ENCODE data around the gene ZNF808.

DNA sequence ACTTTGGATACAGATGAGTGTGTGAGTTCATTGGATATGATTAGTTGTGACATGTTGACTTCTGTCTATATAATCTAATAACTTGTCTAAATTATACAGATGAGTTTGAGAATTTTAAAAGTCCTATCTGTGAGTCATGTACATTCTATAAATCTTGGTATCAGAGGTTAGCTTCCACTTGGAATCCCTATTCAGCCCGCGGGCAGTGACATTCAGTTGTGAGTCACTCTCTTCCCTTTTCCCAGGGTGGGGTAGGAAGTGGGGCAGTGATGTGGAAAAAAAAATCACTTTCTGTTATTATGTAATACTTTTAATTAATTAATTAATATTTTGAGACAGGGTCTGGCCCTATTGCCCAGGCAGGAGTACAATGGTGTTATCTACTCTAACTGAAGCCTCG is 33.0 kb upstream of the ZNF808 start:
- TF ChIP-seq ZNF843 (tag by site-specific recombination; IDR thresholded peaks at IDR 0.05) (no peak), WT1 (tag by site-specific recombination; IDR thresholded peaks at IDR 0.05) (no peak), KLF8 (tag by site-specific recombination; IDR thresholded peaks at IDR 0.05) (no peak), ZBTB7A (tag by site-specific recombination; IDR thresholded peaks at IDR 0.05; ENCODE audit: low read depth) (no peak), ZNF776 (tag by site-specific recombination; IDR thresholded peaks at IDR 0.05; ENCODE audit: borderline replicate concordance) (no peak), ZNF24 (tag by site-specific recombination; IDR thresholded peaks at IDR 0.05) (no peak), ZNF449 (tag by site-specific recombination; IDR thresholded peaks at IDR 0.05) (no peak), ZBTB8A (tag by site-specific recombination; IDR thresholded peaks at IDR 0.05) (no peak), ZEB2 (tag by site-specific recombination; IDR thresholded peaks at IDR 0.05) (no peak), ZNF350 (tag by site-specific recombination; IDR thresholded peaks at IDR 0.05) (no peak), PBX3 (CRISPR knock-in tag; IDR thresholded peaks at IDR 0.05) (no peak)
- TF ChIP-seq, protein P1, sequence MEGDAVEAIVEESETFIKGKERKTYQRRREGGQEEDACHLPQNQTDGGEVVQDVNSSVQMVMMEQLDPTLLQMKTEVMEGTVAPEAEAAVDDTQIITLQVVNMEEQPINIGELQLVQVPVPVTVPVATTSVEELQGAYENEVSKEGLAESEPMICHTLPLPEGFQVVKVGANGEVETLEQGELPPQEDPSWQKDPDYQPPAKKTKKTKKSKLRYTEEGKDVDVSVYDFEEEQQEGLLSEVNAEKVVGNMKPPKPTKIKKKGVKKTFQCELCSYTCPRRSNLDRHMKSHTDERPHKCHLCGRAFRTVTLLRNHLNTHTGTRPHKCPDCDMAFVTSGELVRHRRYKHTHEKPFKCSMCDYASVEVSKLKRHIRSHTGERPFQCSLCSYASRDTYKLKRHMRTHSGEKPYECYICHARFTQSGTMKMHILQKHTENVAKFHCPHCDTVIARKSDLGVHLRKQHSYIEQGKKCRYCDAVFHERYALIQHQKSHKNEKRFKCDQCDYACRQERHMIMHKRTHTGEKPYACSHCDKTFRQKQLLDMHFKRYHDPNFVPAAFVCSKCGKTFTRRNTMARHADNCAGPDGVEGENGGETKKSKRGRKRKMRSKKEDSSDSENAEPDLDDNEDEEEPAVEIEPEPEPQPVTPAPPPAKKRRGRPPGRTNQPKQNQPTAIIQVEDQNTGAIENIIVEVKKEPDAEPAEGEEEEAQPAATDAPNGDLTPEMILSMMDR (tag by site-specific recombination; IDR thresholded peaks at IDR 0.05), result no peak
- TF ChIP-seq, protein P2, sequence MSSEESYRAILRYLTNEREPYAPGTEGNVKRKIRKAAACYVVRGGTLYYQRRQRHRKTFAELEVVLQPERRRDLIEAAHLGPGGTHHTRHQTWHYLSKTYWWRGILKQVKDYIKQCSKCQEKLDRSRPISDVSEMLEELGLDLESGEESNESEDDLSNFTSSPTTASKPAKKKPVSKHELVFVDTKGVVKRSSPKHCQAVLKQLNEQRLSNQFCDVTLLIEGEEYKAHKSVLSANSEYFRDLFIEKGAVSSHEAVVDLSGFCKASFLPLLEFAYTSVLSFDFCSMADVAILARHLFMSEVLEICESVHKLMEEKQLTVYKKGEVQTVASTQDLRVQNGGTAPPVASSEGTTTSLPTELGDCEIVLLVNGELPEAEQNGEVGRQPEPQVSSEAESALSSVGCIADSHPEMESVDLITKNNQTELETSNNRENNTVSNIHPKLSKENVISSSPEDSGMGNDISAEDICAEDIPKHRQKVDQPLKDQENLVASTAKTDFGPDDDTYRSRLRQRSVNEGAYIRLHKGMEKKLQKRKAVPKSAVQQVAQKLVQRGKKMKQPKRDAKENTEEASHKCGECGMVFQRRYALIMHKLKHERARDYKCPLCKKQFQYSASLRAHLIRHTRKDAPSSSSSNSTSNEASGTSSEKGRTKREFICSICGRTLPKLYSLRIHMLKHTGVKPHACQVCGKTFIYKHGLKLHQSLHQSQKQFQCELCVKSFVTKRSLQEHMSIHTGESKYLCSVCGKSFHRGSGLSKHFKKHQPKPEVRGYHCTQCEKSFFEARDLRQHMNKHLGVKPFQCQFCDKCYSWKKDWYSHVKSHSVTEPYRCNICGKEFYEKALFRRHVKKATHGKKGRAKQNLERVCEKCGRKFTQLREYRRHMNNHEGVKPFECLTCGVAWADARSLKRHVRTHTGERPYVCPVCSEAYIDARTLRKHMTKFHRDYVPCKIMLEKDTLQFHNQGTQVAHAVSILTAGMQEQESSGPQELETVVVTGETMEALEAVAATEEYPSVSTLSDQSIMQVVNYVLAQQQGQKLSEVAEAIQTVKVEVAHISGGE (tag by site-specific recombination; conservative IDR thresholded peaks at IDR 0.05; ENCODE audit: low read depth), result no peak
- TF ChIP-seq, protein P3, sequence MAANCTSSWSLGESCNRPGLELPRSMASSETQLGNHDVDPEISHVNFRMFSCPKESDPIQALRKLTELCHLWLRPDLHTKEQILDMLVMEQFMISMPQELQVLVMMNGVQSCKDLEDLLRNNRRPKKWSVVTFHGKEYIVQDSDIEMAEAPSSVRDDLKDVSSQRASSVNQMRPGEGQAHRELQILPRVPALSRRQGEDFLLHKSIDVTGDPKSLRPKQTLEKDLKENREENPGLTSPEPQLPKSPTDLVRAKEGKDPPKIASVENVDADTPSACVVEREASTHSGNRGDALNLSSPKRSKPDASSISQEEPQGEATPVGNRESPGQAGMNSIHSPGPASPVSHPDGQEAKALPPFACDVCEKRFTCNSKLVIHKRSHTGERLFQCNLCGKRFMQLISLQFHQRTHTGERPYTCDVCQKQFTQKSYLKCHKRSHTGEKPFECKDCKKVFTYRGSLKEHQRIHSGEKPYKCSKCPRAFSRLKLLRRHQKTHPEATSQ (tag by site-specific recombination; IDR thresholded peaks at IDR 0.05), result no peak

All from HEK293 (cell line).